HG02938 (cell line): ENCODE data around the gene SRP9.
"Not testable (repeated sequence)": the region's sequence is repeated elsewhere in the genome, so short reads cannot be mapped to it uniquely, and the experiment has no call there.

Experiments
- ATAC-seq: cut with Tn5 transposase; IDR thresholded peaks from one replicate; pipeline ENCODE4 v1.9.1; 2021; ENCODE audit warnings: mild to moderate bottlenecking, moderate library complexity; ENCODE audit not compliant: unreplicated experiment

Gene SRP9

GRCh38 chr1:225835856-225836255 is 58.2 kb downstream of the SRP9 start:
- ATAC-seq: no peak

DNA sequence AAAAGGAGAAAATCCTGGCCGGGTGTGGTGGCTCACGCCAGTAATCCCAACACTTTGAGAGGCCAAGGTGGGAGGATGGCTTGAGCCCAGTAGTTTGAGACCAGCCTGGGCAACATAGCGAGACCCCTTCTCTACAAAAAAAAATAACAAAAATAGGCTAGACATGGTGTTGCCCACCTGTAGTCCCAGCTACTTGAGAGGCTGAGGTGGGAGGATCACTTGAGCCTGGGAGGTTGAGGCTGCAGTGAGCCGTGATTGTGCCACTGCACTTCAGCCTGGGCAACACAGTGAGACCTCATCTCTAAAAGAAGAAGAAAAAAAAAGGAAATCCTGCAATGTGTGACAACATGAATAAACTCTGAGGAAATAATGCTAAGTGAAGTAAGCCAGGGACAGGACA is 58.7 kb downstream of the SRP9 start:
- ATAC-seq: not testable (repeated sequence)

GRCh38 chr1:225838793-225839192 is 61.2 kb downstream of the SRP9 start:
- ATAC-seq: no peak
